HepG2 (cell line): Measurements from ENCODE around the gene TWF1. TPM values are rescaled to one million over a fixed set of nuclear protein-coding genes. Genes with fewer than 3 reads are reported as not detected.
A peak's percentile ranks its signal among the peaks of the same experiment; 100 is the strongest.

ENCODE experiments used
- ARID2 ChIP-seq: sonication (generic); formaldehyde crosslinking; IDR thresholded peaks from 2 replicates; pipeline ENCODE4 v1.8.1; 2022; ENCODE audit warnings: mild to moderate bottlenecking, missing genetic modification reagents, borderline replicate concordance
- CCDC6 ChIP-seq: sonication (generic); formaldehyde crosslinking; IDR thresholded peaks from 2 replicates; pipeline ENCODE4 v1.8.1; 2022; ENCODE audit warnings: mild to moderate bottlenecking, missing genetic modification reagents, moderate library complexity
- DRAP1 ChIP-seq: IDR thresholded peaks from 2 replicates; pipeline ENCODE4 v1.6.1; 2016; ENCODE audit warnings: missing genetic modification reagents, missing compliant biosample characterization
- HNRNPLL ChIP-seq: fragments of 200-400 bp; formaldehyde crosslinking; IDR thresholded peaks from 2 replicates; pipeline ENCODE4 v1.6.1; 2017; ENCODE audit warnings: mild to moderate bottlenecking, low read depth, low read length; ENCODE audit not compliant: poor library complexity, severe bottlenecking
- MLLT10 ChIP-seq: sonication (generic); formaldehyde crosslinking; IDR thresholded peaks from 2 replicates; pipeline ENCODE4 v1.4.0; 2020; ENCODE audit warnings: missing genetic modification reagents
- PLRG1 ChIP-seq: fragments of 450-650 bp; conservative IDR thresholded peaks from 2 replicates; pipeline ENCODE4 v1.6.1; 2016
- STAT5B ChIP-seq: sonication (generic); formaldehyde crosslinking; IDR thresholded peaks from 2 replicates; pipeline ENCODE4 v1.4.0; 2020; ENCODE audit warnings: missing genetic modification reagents
- TCF12 ChIP-seq, 2 experiments: fragments of 450-650 bp in 1 of 2; sonication (generic) in 1 of 2; formaldehyde crosslinking in 1 of 2; IDR thresholded peaks; 2 replicates each; pipeline versions ENCODE4 v1.6.1 to v1.8.0; 2017 to 2022; ENCODE audit warnings: antibody characterized with exemption in 1 of 2, mild to moderate bottlenecking in 1 of 2, missing genetic modification reagents in 1 of 2, moderate library complexity in 1 of 2
- TEAD3 ChIP-seq: optimal IDR thresholded peaks from 2 replicates; pipeline ENCODE3; 2016; ENCODE audit warnings: borderline replicate concordance
- THYN1 ChIP-seq: sonication (generic); formaldehyde crosslinking; IDR thresholded peaks from 2 replicates; pipeline ENCODE4 v1.8.1; 2023; ENCODE audit warnings: low read depth, mild to moderate bottlenecking, moderate library complexity, missing genetic modification reagents, borderline replicate concordance
- TMF1 ChIP-seq: sonication (generic); formaldehyde crosslinking; IDR thresholded peaks from 2 replicates; pipeline ENCODE4 v1.8.1; 2022; ENCODE audit warnings: low read depth, missing genetic modification reagents
- XBP1 ChIP-seq: sonication (generic); formaldehyde crosslinking; IDR thresholded peaks from 2 replicates; pipeline ENCODE4 v1.5.0; 2020; ENCODE audit warnings: missing genetic modification reagents
- ZFX ChIP-seq: sonication (generic); formaldehyde crosslinking; IDR thresholded peaks from 2 replicates; pipeline ENCODE4 v1.4.0; 2020; ENCODE audit warnings: mild to moderate bottlenecking, low read depth, missing genetic modification reagents, moderate library complexity
- ZNF292 ChIP-seq: sonication (generic); formaldehyde crosslinking; IDR thresholded peaks from 2 replicates; pipeline ENCODE4 v1.8.1; 2022; ENCODE audit warnings: mild to moderate bottlenecking, low read depth, missing genetic modification reagents, borderline replicate concordance
- ZNF484 ChIP-seq: sonication (generic); formaldehyde crosslinking; IDR thresholded peaks from 2 replicates; pipeline ENCODE4 v1.5.1; 2020; ENCODE audit warnings: mild to moderate bottlenecking, low read depth, missing genetic modification reagents, borderline replicate concordance
- ZNF576 ChIP-seq: sonication (generic); formaldehyde crosslinking; IDR thresholded peaks from 2 replicates; pipeline ENCODE4 v1.4.0; 2020; ENCODE audit warnings: mild to moderate bottlenecking, missing genetic modification reagents
- ZNF747 ChIP-seq: sonication (generic); formaldehyde crosslinking; IDR thresholded peaks from 2 replicates; pipeline ENCODE4 v1.8.1; 2023; ENCODE audit warnings: missing genetic modification reagents, mild to moderate bottlenecking, borderline replicate concordance
- ZNF777 ChIP-seq: sonication (generic); formaldehyde crosslinking; IDR thresholded peaks from 2 replicates; pipeline ENCODE4 v1.4.0; 2020; ENCODE audit warnings: missing genetic modification reagents
- ZNF816 ChIP-seq: sonication (generic); formaldehyde crosslinking; IDR thresholded peaks from 2 replicates; pipeline ENCODE4 v1.8.0; 2022; ENCODE audit warnings: missing genetic modification reagents, mild to moderate bottlenecking, borderline replicate concordance
- polyA plus RNA-seq, 8 experiments: library from polyadenylated mRNA; depleted of rRNA in 3 of 8; stranded (reverse) in 7 of 8; unstranded in 1 of 8; fragments of >200 nt; fragmentation: Illumina TruSeq in 4 of 8; extraction: Trizol in 4 of 8; gene quantifications; 2 replicates each; pipeline versions ENCODE4 v1.2.1 to v1.2.3, GENCODE V29; 2011 to 2016; ENCODE audit warnings: low read depth in 4 of 8, missing spikeins in 1 of 8, mixed read lengths in 1 of 8; ENCODE audit not compliant: insufficient read depth in 1 of 8
- total RNA-seq, 5 experiments: library from RNA; depleted of rRNA; stranded (reverse); fragments of >200 nt; fragmentation: Illumina TruSeq; extraction: Trizol; gene quantifications; 2 replicates each; pipeline ENCODE4 v1.2.3, GENCODE V29; 2016; ENCODE audit warnings: low read depth in 1 of 5
- TF ChIP-seq, protein P1 (sequence below), 2 experiments: sonication (generic) in 1 of 2; formaldehyde crosslinking in 1 of 2; IDR thresholded peaks; 2 replicates each; pipeline versions ENCODE4 v1.4.0 to v1.6.1; 2018 to 2020; ENCODE audit warnings: missing genetic modification reagents in 2 of 2, borderline replicate concordance in 1 of 2, low read depth in 1 of 2, mild to moderate bottlenecking in 1 of 2, missing biosample characterization in 1 of 2
- TF ChIP-seq, protein P2 (sequence below): sonication (generic); formaldehyde crosslinking; conservative IDR thresholded peaks from 2 replicates; pipeline ENCODE4 v1.8.0; 2022; ENCODE audit warnings: missing genetic modification reagents
- TF ChIP-seq, protein P3 (sequence below): sonication (generic); formaldehyde crosslinking; IDR thresholded peaks from 2 replicates; pipeline ENCODE4 v1.4.0; 2020; ENCODE audit warnings: missing genetic modification reagents

The TWF1 gene
- total and polyA plus RNA-seq, 2 of the 13 experiments (the other 11 are each of a cell fraction or from before 2014, with no cell fraction given), result 32.3 to 85.5 TPM

DNA sequence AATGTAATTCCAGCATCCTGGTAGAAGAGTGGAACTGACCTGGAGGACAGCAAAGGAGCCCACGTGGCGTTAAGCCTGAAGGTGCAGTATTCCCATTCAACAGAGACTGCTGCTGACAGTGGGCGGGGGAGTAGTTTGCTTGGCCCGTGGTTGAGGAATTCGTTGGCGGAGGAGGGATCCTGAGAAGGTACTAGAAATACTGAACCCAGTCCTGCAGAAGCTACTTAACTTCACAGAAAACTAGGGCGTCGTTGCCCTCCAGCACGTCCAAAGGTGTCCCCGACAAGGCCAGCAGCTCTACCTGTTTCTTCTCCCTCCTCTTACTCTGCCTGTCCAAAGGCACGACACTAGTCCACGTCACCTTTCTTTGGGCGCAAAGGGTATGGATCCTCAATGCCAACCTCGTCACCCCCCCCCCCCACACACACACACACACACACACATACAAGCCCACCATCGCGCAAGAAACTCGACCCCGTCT lies 47.8 kb downstream of the TWF1 start (continued):
- TF ChIP-seq ZNF576 (CRISPR knock-in tag), result no peak
- no peak for TF ChIP-seq ARID2 (CRISPR knock-in tag)
- TF ChIP-seq, protein P1, sequence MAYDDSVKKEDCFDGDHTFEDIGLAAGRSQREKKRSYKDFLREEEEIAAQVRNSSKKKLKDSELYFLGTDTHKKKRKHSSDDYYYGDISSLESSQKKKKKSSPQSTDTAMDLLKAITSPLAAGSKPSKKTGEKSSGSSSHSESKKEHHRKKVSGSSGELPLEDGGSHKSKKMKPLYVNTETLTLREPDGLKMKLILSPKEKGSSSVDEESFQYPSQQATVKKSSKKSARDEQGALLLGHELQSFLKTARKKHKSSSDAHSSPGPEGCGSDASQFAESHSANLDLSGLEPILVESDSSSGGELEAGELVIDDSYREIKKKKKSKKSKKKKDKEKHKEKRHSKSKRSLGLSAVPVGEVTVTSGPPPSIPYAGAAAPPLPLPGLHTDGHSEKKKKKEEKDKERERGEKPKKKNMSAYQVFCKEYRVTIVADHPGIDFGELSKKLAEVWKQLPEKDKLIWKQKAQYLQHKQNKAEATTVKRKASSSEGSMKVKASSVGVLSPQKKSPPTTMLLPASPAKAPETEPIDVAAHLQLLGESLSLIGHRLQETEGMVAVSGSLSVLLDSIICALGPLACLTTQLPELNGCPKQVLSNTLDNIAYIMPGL (CRISPR knock-in tag; IDR thresholded peaks at IDR 0.05; ENCODE audit: borderline replicate concordance in 1 of 2, low read depth in 1 of 2), result peak in 1 of 2 experiments; percentile 59; a peak in 1 of 4 replicates
- no peak for TF ChIP-seq DRAP1 (CRISPR knock-in tag)
- peak; percentile 11 for TF ChIP-seq TEAD3
- peak; percentile 59; the same call in 1 of the 2 replicates for TF ChIP-seq ZFX (CRISPR knock-in tag)
- TF ChIP-seq MLLT10, result 0 out of 2 replicates have a peak, but pooled peaks have one; percentile 25
- TF ChIP-seq THYN1 (CRISPR knock-in tag), result 0 out of 2 replicates have a peak, but pooled peaks have one; percentile 28
- TF ChIP-seq ZNF292 (CRISPR knock-in tag), result 0 out of 2 replicates have a peak, but pooled peaks have one; percentile 58
- TF ChIP-seq TCF12 (IDR thresholded peaks at IDR 0.05), result no peak
- 0 out of 2 replicates have a peak, but pooled peaks have one; percentile 31 for TF ChIP-seq TCF12 (CRISPR knock-in tag; IDR thresholded peaks at IDR 0.05)
- 0 out of 2 replicates have a peak, but pooled peaks have one; percentile 29 for TF ChIP-seq CCDC6 (CRISPR knock-in tag)
- 0 out of 2 replicates have a peak, but pooled peaks have one; percentile 14 for TF ChIP-seq XBP1
- no peak for TF ChIP-seq STAT5B (CRISPR knock-in tag)
- no peak for TF ChIP-seq PLRG1
- TF ChIP-seq, protein P2, sequence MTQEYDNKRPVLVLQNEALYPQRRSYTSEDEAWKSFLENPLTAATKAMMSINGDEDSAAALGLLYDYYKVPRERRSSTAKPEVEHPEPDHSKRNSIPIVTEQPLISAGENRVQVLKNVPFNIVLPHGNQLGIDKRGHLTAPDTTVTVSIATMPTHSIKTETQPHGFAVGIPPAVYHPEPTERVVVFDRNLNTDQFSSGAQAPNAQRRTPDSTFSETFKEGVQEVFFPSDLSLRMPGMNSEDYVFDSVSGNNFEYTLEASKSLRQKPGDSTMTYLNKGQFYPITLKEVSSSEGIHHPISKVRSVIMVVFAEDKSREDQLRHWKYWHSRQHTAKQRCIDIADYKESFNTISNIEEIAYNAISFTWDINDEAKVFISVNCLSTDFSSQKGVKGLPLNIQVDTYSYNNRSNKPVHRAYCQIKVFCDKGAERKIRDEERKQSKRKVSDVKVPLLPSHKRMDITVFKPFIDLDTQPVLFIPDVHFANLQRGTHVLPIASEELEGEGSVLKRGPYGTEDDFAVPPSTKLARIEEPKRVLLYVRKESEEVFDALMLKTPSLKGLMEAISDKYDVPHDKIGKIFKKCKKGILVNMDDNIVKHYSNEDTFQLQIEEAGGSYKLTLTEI (CRISPR knock-in tag), result no peak
- TF ChIP-seq HNRNPLL, result no peak
- TF ChIP-seq ZNF747 (CRISPR knock-in tag), result 0 out of 2 replicates have a peak, but pooled peaks have one; percentile 29
- no peak for TF ChIP-seq ZNF484
- TF ChIP-seq TMF1, result 0 out of 2 replicates have a peak, but pooled peaks have one; percentile 28
- TF ChIP-seq, protein P3, sequence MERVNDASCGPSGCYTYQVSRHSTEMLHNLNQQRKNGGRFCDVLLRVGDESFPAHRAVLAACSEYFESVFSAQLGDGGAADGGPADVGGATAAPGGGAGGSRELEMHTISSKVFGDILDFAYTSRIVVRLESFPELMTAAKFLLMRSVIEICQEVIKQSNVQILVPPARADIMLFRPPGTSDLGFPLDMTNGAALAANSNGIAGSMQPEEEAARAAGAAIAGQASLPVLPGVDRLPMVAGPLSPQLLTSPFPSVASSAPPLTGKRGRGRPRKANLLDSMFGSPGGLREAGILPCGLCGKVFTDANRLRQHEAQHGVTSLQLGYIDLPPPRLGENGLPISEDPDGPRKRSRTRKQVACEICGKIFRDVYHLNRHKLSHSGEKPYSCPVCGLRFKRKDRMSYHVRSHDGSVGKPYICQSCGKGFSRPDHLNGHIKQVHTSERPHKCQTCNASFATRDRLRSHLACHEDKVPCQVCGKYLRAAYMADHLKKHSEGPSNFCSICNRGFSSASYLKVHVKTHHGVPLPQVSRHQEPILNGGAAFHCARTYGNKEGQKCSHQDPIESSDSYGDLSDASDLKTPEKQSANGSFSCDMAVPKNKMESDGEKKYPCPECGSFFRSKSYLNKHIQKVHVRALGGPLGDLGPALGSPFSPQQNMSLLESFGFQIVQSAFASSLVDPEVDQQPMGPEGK (CRISPR knock-in tag), result peak; percentile 7; the same call in 1 of the 2 replicates
- TF ChIP-seq ZNF816 (CRISPR knock-in tag), result 0 out of 2 replicates have a peak, but pooled peaks have one; percentile 76
- 0 out of 2 replicates have a peak, but pooled peaks have one; percentile 14 for TF ChIP-seq ZNF777 (CRISPR knock-in tag)
